ENCODE measurements around the gene HBP1.

DNA sequence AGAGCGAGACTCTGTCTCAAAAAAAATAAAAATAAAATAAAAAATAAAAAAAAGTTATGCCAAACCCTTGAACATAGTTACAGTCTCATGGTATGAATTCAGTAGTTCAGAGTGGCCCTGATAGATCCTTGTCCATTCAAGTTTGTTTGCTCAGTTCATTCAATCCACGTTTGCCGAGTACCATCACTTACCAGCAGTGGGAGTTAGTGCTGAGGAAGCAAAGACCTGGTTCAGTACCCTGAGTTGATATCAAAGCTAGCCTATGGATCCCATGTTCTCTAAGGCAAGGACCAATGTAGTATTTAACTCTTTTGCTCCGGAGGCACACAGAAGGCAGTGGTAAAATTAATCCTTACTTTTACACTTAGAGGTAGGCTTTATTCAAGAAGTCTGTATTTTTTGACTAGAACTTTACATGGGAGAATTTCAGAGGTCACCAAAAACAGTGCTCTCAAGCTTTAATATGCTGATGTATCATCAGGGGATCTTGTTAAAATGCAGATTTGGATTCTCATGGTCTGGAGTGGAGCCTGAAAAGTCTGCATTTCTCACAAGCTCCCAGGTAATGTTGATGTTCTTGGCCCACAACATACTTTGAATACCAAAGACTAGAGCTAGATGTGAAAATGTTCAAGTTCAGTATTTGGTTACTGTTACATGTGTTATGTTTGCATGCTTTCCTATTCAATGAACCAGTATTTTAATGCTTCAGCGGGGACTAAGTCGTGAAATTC lies 38.1 kb upstream of the HBP1 start:
- TF ChIP-seq, protein P1, sequence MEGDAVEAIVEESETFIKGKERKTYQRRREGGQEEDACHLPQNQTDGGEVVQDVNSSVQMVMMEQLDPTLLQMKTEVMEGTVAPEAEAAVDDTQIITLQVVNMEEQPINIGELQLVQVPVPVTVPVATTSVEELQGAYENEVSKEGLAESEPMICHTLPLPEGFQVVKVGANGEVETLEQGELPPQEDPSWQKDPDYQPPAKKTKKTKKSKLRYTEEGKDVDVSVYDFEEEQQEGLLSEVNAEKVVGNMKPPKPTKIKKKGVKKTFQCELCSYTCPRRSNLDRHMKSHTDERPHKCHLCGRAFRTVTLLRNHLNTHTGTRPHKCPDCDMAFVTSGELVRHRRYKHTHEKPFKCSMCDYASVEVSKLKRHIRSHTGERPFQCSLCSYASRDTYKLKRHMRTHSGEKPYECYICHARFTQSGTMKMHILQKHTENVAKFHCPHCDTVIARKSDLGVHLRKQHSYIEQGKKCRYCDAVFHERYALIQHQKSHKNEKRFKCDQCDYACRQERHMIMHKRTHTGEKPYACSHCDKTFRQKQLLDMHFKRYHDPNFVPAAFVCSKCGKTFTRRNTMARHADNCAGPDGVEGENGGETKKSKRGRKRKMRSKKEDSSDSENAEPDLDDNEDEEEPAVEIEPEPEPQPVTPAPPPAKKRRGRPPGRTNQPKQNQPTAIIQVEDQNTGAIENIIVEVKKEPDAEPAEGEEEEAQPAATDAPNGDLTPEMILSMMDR (IDR thresholded peaks at IDR 0.05) = no peak
- no peak for TF ChIP-seq POLR2A (IDR thresholded peaks at IDR 0.05)

Measured in lower leg skin (tissue), 3 donors.